A549 (cell line): ENCODE measurements around the gene CENATAC. TPM values are rescaled to one million over a fixed set of nuclear protein-coding genes. Genes with fewer than 3 reads are reported as not detected.
"Not testable (repeated sequence)": the region's sequence is repeated elsewhere in the genome, so short reads cannot be mapped to it uniquely, and the experiment has no call there.

Experiments
- ATAC-seq, 2 experiments: fragments of 200-7000 bp in 1 of 2; fragments of >200 bp in 1 of 2; cut with Nextera tagmentation in 1 of 2; cut with Tn5 transposase in 1 of 2; 3 replicates each; pipeline versions ENCODE4 v1.8.0 to v1.9.1; 2018 to 2020; ENCODE audit warnings: mild to moderate bottlenecking in 1 of 2, moderate library complexity in 1 of 2
- CTCF ChIA-PET: fragments of 300-600 bp; sonication (Branson Sonifier 250); formaldehyde crosslinking; extraction: SDS; loops from one replicate; lab custom pipeline; 2021; ENCODE audit warnings: antibody characterized with exemption, inconsistent platforms; lab: Yijun Ruan, JAX
- POLR2A ChIA-PET: fragments of 350-600 bp; formaldehyde crosslinking; extraction: SDS; loops from one replicate; lab custom pipeline; 2021; ENCODE audit warnings: antibody characterized with exemption, inconsistent platforms; lab: Yijun Ruan, JAX
- DNase-seq, 2 experiments: peaks; one replicate each; pipeline versions ENCODE4 v3.0.0 to v3.0.0-alpha.2; 2011 to 2016; ENCODE audit warnings: low read depth in 1 of 2, low spot score in 1 of 2
- FAIRE-seq: peaks from 2 replicates; lab custom pipeline; 2011; peaks lifted over from hg19 to GRCh38; lab: Jason Lieb, UNC
- H3K27ac ChIP-seq, 2 experiments: fragments of >200 bp; sonication (Bioruptor Twin); formaldehyde crosslinking; 3 replicates each; pipeline ENCODE4 v1.5.1; 2016 to 2017
- H3K4me1 ChIP-seq: fragments of >200 bp; sonication (Bioruptor Twin); formaldehyde crosslinking; 3 replicates; pipeline ENCODE4 v1.6.1; 2016
- H3K4me2 ChIP-seq: fragments of >200 bp; sonication (Bioruptor Twin); formaldehyde crosslinking; 3 replicates; pipeline ENCODE4 v1.6.1; 2016
- H3K4me3 ChIP-seq: fragments of >200 bp; sonication (Bioruptor Twin); formaldehyde crosslinking; 3 replicates; pipeline ENCODE4 v1.5.1; 2016
- H3K9me3 ChIP-seq: fragments of >200 bp; sonication (Bioruptor Twin); formaldehyde crosslinking; 3 replicates; pipeline ENCODE4 v1.6.1; 2016
- ATOH8 ChIP-seq: fragments of 250-450 bp; sonication (Bioruptor Pico); IDR thresholded peaks from 2 replicates; pipeline ENCODE4 v1.5.0; 2020; ENCODE audit warnings: low read depth, mild to moderate bottlenecking, moderate library complexity
- EHF ChIP-seq: fragments of 250-450 bp; sonication (Bioruptor Pico); IDR thresholded peaks from 2 replicates; pipeline ENCODE4 v1.5.0; 2020; ENCODE audit warnings: mild to moderate bottlenecking
- EP300 ChIP-seq, 2 experiments: fragments of >200 bp; sonication (Bioruptor Twin); formaldehyde crosslinking; IDR thresholded peaks; 2 replicates in 1 of 2; 3 replicates in 1 of 2; pipeline ENCODE4 v1.6.1; 2016 to 2017
- HOXA7 ChIP-seq: fragments of 250-450 bp; sonication (Bioruptor Pico); IDR thresholded peaks from 2 replicates; pipeline ENCODE4 v1.5.0; 2020; ENCODE audit warnings: mild to moderate bottlenecking, moderate library complexity
- HOXB5 ChIP-seq: fragments of 250-450 bp; sonication (Bioruptor Pico); IDR thresholded peaks from 2 replicates; pipeline ENCODE4 v1.5.0; 2020; ENCODE audit warnings: mild to moderate bottlenecking, moderate library complexity
- JUN ChIP-seq, 2 experiments: fragments of >200 bp; sonication (Bioruptor Twin); formaldehyde crosslinking; IDR thresholded peaks; 2 replicates in 1 of 2; 3 replicates in 1 of 2; pipeline ENCODE4 v1.6.1; 2016 to 2017
- MAZ ChIP-seq: fragments of 150-350 bp; IDR thresholded peaks from 2 replicates; pipeline ENCODE4 v1.6.1; 2014; ENCODE audit warnings: antibody characterized with exemption, low read depth, low read length, borderline replicate concordance
- MYC ChIP-seq: IDR thresholded peaks from 2 replicates; pipeline ENCODE4 v1.6.1; 2012; ENCODE audit warnings: mild to moderate bottlenecking, inconsistent platforms, low read length, improper control_type of control experiment, borderline replicate concordance
- POLR2AphosphoS2 ChIP-seq: conservative IDR thresholded peaks from 2 replicates; pipeline ENCODE4 v1.6.1; 2012; ENCODE audit warnings: low read length, improper control_type of control experiment, inconsistent platforms
- RAD21 ChIP-seq, 2 experiments: fragments of >200 bp in 1 of 2; sonication (Bioruptor Twin) in 1 of 2; formaldehyde crosslinking in 1 of 2; IDR thresholded peaks in 1 of 2; conservative IDR thresholded peaks in 1 of 2; 2 replicates in 1 of 2; 3 replicates in 1 of 2; pipeline ENCODE4 v1.6.1; 2012 to 2018; ENCODE audit warnings: inconsistent platforms in 1 of 2
- RFX5 ChIP-seq: fragments of 450-650 bp; IDR thresholded peaks from 2 replicates; pipeline ENCODE4 v1.7.1; 2014; ENCODE audit warnings: antibody characterized with exemption, mild to moderate bottlenecking, moderate library complexity
- WGBS: methylation state at CpG from one replicate; pipeline ENCODE4 v1.1.6; 2017; ENCODE audit errors: missing lambda C conversion rate; 5-methylcytosine and 5-hydroxymethylcytosine counted together
- polyA plus RNA-seq, 4 experiments: library from polyadenylated mRNA; depleted of rRNA in 3 of 4; stranded (reverse); fragments of >200 nt; fragmentation: RNase III in 1 of 4; extraction: RNeasy Plus Mini Kit Qiagen cat#74134 plus additional on column Dnase treatment in 1 of 4; gene quantifications; 2 replicates in 3 of 4; 3 replicates in 1 of 4; pipeline ENCODE4 v1.2.3, GENCODE V29; 2011 to 2017

Gene CENATAC
- polyA plus RNA-seq, 2 of the 4 experiments (the other 2 are of a cell fraction), result 11.1 to 20.2 TPM

GRCh38 chr11:118980191-118980881 lies 17.6 kb upstream of the CENATAC start:
- DNase-seq (no peak), FAIRE-seq (no peak), ATAC-seq (no peak)
- no peak for TF ChIP-seq RAD21 (conservative IDR thresholded peaks at IDR 0.05 in 1 of 2, IDR thresholded peaks at IDR 0.05 in 1 of 2)
- no peak for TF ChIP-seq HOXA7 (CRISPR knock-in tag)
- no peak for TF ChIP-seq POLR2AphosphoS2
- POLR2A ChIA-PET, result no interaction called here
- Histone ChIP-seq H3K27ac (no peak overlapping the region), H3K4me3 (no peak overlapping the region), H3K4me1 (no peaks in the 10 kb centered on the region), H3K4me2 (no peak overlapping the region), H3K9me3 (no peaks in the 10 kb centered on the region)
- CTCF ChIA-PET, result no interaction called here
- 76% methylated on average over 16 of the region's 21 CpGs for WGBS

- DNase-seq, H3K9me3 ChIP-seq, H3K4me1 ChIP-seq, H3K4me2 ChIP-seq, H3K4me3 ChIP-seq, FAIRE-seq, H3K27ac ChIP-seq, POLR2A ChIA-PET, ATAC-seq: not testable (repeated sequence)
- WGBS, result 72% methylated on average over 8 of the region's 8 CpGs
- CTCF ChIA-PET, result interaction anchor here (0.5 to 2.0 kb wide), 3 partner anchors 36 to 294 kb away, joined by 3 to 7 read pairs (median 5); no protein-coding TSS in a partner anchor
Observed at GRCh38 chr11:118984337-118984736, 13.6 kb upstream of the CENATAC start.

GRCh38 chr11:118984825-118985224 lies 13.1 kb upstream of the CENATAC start:
- Histone ChIP-seq H3K27ac (no peak overlapping the region), H3K9me3 (no peaks in the 10 kb centered on the region), H3K4me3 (no peak overlapping the region), H3K4me1 (no peaks in the 10 kb centered on the region), H3K4me2 (no peak overlapping the region)
- ATAC-seq, result no peak; a peak in 1 of 6 replicates
- ChIA-PET POLR2A (no interaction called here), CTCF (interaction anchor here (0.5 to 2.0 kb wide), 4 partner anchors 28 to 295 kb away, joined by 3 to 7 read pairs (median 5); no protein-coding TSS in a partner anchor)
- FAIRE-seq, result no peak
- no peak for TF ChIP-seq MYC
- no peak for TF ChIP-seq HOXB5 (CRISPR knock-in tag)
- TF ChIP-seq MAZ, result no peak
- TF ChIP-seq JUN (IDR thresholded peaks at IDR 0.05), result no peak
- TF ChIP-seq ATOH8 (CRISPR knock-in tag), result no peak
- 95% methylated on average over 2 of the region's 2 CpGs for WGBS
- no peak for DNase-seq

- Histone ChIP-seq H3K27ac (no peak overlapping the region), H3K4me3 (no peak overlapping the region), H3K4me2 (no peak overlapping the region), H3K4me1 (no peaks in the 10 kb centered on the region), H3K9me3 (no peaks in the 10 kb centered on the region)
- POLR2A ChIA-PET, result no interaction called here
- no peak for ATAC-seq
- no peak for DNase-seq
- WGBS, result 73% methylated on average over 5 of the region's 5 CpGs
- CTCF ChIA-PET, result no interaction called here
- FAIRE-seq, result no peak
- TF ChIP-seq RFX5, result no peak
- no peak for TF ChIP-seq EP300 (IDR thresholded peaks at IDR 0.05)
- TF ChIP-seq EHF (CRISPR knock-in tag), result no peak
- TF ChIP-seq HOXB5 (CRISPR knock-in tag), result no peak
Observed at GRCh38 chr11:118988280-118988679, 9.7 kb upstream of the CENATAC start.

GRCh38 chr11:118991486-118992038 lies 6.4 kb upstream of the CENATAC start:
- H3K4me2 ChIP-seq, CTCF ChIA-PET, POLR2A ChIA-PET, H3K9me3 ChIP-seq, ATAC-seq, H3K4me3 ChIP-seq, FAIRE-seq, H3K27ac ChIP-seq, H3K4me1 ChIP-seq, DNase-seq: not testable (repeated sequence)
- 100% methylated on average over 2 of the region's 44 CpGs for WGBS
